Jurkat, Clone E6-1 (cell line): ENCODE measurements around the gene SPTSSA. TPM values are rescaled to one million over a fixed set of nuclear protein-coding genes. Genes with fewer than 3 reads are reported as not detected.
"Not testable (repeated sequence)": the region's sequence is repeated elsewhere in the genome, so short reads cannot be mapped to it uniquely, and the experiment has no call there.

ENCODE experiments used
- DNase-seq: peaks from one replicate; pipeline ENCODE4 v3.0.0-alpha.2; 2011; ENCODE audit warnings: low read depth, low spot score
- H3K4me3 ChIP-seq: 2 replicates; pipeline ENCODE4 v1.5.1; 2011; ENCODE audit warnings: mild to moderate bottlenecking, low read length, control low read depth, moderate library complexity
- polyA plus RNA-seq: library from polyadenylated mRNA; unstranded; fragments of >200 nt; gene quantifications from one replicate; pipeline ENCODE4 v1.2.1, GENCODE V29; 2012; ENCODE audit warnings: missing spikeins; ENCODE audit not compliant: insufficient read length, insufficient read depth

SPTSSA gene, protein sequence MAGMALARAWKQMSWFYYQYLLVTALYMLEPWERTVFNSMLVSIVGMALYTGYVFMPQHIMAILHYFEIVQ
- polyA plus RNA-seq: 12.5 TPM

DNA sequence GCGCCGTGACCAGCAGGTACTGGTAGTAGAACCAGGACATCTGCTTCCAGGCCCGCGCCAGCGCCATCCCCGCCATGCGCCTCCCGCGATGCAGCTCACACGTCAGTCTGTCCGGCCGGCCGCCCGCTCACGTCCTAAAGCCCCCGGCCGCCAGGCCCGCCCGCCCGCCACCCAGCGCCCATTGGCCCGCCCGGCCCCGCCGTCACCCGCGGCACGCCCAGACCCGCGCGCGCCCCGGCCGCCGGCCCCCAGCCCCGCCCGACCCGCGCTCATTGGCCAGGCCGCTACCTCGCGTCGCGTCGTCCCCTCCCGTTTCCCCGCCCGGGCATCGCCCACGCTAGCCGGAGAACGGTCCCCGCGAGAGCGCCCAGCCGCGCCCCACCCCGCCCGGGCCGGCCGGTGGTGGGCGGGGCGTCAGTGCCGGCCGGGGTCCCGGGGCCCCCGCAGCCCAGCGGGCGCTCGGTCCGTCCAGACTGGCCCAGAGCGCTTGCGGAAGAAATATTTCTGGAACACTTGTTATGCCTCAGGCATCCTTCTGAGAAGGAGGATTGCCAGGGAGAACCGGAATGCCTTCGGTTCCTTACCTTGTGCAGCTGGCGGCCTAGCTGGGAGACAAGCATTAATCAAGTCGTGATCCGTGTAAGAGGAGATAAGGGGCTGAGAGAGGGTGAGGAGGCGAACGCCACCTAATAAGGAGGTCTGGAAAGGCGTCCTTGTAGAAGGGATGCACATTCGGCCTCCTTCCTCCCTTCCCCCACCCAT is at the start of gene SPTSSA:
TSS of gene SPTSSA (minus strand) at position 109 of the 762 bp plus-strand sequence. CDS start at position 76, 33 bp downstream.
- H3K4me3 ChIP-seq: peak within 1 kb of the TSS; percentile 89
- peak; percentile 61 for DNase-seq

- no peak for DNase-seq
- H3K4me3 ChIP-seq: no peak overlapping the region
Measured at GRCh38 chr14:34507884-34508283, 45.8 kb upstream of the SPTSSA start.

GRCh38 chr14:34507459-34507858 is 45.4 kb upstream of the SPTSSA start:
- no peak for DNase-seq
- H3K4me3 ChIP-seq: no peak overlapping the region

DNA sequence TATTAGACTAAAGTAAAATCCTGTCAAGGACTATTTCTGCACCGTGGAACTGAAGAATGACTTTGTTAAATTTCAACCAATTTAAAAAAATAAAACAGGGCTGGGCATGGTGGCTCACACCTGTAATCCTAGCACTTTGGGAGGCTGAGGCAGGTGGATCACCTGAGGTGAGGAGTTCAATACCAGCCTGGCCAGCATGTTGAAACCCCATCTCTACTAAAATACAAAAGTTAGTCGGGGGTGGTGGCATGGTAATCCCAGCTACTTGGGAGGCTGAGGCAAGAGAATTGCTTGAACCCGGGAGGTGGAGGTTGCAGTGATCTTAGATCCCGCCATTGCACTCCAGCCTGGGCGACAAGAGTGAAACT is 43.1 kb upstream of the SPTSSA start:
- DNase-seq, H3K4me3 ChIP-seq: not testable (repeated sequence)

DNA sequence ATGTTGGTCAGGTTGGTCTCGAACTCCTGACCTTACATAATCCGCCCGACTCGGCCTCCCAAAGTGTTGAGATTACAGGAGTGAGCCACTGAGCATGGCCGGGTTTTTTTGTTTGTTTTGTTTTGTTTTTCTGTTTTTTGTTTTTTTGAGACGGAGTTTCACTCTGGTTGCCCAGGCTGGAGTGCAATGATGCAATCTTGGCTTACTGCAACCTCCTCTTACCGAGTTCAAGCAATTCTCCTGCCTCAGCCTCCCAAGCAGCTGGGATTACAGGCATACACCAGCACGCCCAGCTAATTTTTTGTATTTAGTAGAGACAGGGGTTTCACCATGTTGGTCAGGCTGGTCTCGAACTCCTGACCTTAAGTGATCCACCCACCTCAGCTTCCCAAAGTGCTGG is 42.0 kb upstream of the SPTSSA start:
- H3K4me3 ChIP-seq, DNase-seq: not testable (repeated sequence)

- no peak overlapping the region for H3K4me3 ChIP-seq
- DNase-seq: no peak
Measured at GRCh38 chr14:34502545-34503225, 40.6 kb upstream of the SPTSSA start.

DNA sequence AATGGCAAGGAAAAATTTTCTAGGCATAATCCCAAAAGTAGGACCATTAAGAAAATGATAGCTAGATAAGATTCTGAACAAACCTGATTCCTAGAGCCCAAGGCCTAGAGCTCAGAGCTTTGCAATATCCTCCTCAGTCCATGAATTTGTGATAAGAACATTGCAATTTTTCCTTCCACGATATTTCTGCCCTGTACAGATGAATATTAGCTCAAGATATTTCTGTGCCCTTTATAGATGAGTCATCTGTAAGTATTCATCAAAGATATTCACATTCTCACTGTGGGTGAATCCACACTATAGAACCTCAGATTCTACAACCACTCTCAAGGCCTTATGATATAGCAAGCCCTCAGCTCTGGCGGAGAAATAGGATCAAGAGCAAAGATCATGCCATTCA is 40.0 kb upstream of the SPTSSA start:
- H3K4me3 ChIP-seq: no peak overlapping the region
- no peak for DNase-seq

- DNase-seq: no peak
- H3K4me3 ChIP-seq: no peak overlapping the region
Measured at GRCh38 chr14:34501004-34501580, 39.1 kb upstream of the SPTSSA start.

DNA sequence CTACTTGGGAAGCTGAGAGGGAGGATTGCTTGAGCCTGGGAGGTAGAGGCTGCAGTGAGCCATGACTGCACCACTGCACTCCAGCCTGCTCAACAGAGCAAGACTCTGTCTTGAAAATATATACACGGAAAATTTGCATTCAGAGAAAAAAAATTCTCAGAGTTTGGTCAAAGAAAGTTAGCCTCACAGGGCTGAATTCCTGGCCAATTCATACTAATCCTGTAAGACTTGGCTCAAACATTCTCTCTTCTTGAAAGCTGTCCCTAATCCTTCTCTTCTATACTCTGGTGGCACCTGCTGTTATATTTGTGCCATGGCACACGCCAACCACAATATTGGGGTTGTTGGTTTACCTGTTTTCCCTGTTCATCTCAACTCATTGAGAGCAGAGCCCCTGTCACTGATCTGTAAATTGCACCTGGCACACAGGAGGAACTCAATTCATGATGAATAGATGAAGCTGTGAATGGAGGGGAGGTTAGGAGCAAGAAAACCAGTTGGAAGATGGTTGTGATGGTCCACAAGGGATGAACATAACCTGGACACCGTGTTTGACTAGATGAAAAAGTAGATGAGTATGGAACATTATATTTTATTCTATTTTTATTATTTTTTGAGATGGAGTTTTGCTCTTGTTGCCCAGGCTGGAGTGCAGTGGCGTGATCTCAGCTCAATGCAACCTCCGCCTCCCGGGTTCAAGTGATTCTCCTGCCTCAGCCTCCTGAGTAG is 36.8 kb upstream of the SPTSSA start:
- peak; percentile 14 for DNase-seq
- H3K4me3 ChIP-seq: no peak overlapping the region

DNA sequence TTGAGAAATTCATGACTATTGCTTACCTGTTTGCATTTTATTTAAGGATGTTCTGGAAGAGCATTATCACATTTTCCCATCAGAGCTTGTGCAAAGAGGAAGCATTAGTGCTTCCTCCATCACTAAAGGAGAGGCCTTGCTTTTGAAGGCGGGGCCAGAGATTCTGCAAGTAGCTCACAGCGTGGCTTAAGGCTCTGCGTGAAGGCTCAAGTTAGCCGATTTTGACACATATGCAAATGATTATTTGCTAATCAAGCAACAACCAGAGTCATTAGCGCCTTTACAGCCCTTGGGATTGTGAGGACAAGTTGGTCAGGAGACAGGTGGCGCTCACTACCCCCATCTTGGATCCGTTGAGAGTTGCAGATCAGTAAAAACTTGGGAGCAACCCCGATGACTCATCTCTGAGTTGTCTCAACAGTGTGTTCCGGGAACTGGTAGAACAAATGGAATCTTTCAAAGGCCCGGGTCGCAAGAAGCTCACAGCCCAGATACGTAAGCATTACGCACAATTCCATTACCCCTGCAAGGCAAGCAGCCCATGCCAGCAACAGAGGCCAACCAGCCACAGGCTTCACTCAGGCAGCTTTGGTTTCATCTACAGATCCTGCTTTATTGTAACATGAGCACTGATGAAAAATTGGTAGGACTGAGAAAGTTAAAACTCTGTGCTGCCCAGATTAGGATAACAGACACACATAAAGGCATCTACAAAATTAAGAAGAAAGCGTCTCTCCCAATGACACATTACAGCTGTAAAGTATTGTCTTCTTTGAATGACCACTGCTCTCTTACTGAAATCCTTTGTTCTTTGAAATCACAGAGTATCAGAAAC is 34.9 kb upstream of the SPTSSA start:
- no peak for DNase-seq
- H3K4me3 ChIP-seq: no peak overlapping the region

- no peak for DNase-seq
- no peak overlapping the region for H3K4me3 ChIP-seq
Measured at GRCh38 chr14:34496007-34496678, 34.1 kb upstream of the SPTSSA start.

DNA sequence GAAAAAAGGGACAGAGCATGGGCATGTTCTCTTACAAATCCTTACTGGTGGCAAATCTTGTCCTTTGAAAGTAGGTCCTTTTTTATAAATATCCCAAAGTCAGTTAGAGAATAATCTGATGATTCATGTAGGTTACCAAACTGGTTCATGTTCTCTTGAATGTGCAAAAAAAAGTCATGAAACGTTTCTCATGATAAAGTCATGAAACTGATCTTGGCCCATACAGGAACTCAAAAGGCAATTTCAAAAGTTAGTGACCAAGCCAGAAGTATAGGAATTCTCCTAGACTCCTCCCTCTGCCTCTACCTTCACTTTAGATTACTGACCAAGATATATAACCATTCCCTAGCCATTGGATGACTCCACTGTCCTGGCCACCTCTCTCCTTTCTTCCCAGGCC is 27.3 kb upstream of the SPTSSA start:
- H3K4me3 ChIP-seq: no peak overlapping the region
- no peak for DNase-seq

DNA sequence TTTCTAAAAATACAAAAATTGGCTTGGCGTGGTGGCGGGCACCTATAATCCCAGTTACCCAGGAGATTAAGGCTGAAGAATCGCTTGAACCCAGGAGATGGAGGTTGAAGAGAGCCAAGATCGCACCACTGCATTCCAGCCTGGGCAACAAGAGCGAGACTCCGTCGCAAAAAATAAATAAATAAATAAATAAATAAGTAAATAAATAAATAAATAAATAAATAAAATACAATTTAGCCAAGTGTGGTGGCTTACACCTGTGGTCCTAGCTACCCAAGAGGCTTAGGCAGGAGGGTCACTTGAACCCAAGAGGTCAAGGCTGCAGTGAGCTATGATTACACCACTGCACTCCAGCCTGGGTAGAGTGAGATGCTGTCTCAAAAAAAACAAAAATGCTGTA is 26.5 kb upstream of the SPTSSA start:
- no peak for DNase-seq
- H3K4me3 ChIP-seq: no peak overlapping the region

GRCh38 chr14:34484726-34485125 is 22.7 kb upstream of the SPTSSA start:
- DNase-seq: no peak
- no peak overlapping the region for H3K4me3 ChIP-seq

DNA sequence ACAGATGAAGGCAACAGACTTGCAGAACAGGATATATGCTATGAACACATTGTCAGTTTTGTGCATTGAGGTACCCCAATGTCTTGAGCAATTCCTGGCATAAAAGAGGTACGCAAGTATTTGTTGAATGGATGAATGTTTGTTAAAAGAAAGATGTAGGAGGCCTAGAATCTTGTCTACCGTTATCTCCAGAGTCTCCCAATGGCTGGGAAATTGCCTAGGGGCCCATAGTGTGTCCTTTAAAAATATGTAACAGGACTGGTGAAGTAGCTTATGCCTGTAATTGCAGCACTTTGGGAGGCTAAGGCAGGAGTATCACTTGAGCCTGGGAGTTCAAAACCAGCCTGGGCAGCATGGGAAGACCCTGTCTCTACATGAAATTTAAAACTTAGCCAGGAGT is 20.4 kb upstream of the SPTSSA start:
- no peak overlapping the region for H3K4me3 ChIP-seq
- DNase-seq: no peak

DNA sequence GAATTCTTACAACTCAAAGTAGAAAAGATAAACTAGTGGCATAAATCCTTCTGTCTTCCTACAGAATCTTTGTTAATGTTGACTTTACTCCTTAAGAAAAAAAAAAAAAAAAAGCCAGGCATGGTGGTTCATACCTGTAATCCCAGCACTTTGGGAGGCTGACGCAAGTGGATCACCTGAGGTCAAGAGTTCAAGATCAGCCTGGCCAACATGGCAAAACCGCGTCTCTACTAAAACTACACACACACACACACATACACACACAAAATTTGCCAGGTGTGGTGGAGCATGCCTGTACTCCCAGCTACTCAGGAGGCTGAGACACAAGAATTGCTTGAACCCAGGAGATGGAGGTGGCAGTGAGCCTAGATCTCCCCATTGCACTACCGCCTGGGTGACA is 17.7 kb upstream of the SPTSSA start:
- no peak for DNase-seq
- H3K4me3 ChIP-seq: no peak overlapping the region

GRCh38 chr14:34478261-34478660 is 16.2 kb upstream of the SPTSSA start:
- DNase-seq: no peak

DNA sequence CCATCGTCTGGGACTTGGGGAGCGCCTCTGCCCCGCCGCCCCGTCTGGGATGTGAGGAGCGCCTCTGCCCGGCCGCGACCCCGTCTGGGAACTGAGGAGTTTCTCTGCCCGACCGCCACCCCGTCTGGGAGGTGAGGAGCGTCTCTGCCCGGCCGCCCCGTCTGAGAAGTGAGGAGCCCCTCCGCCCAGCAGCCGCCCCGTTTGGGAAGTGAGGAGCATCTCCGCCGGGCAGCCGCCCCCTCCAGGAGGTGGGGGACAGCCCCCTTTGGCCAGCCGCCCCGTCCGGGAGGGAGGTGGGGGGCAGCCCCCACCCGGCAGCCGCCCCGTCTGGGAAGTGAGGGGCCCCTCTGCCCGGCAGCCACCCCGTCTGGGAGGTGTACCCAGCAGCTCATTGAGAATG is 14.0 kb upstream of the SPTSSA start:
- DNase-seq, H3K4me3 ChIP-seq: not testable (repeated sequence)

More at GRCh38 chr14:34478261-34478660, 16.2 kb upstream of the SPTSSA start:
- no peak overlapping the region for H3K4me3 ChIP-seq
